Measurements from ENCODE around the gene HOXC6. TPM values are rescaled to one million over a fixed set of nuclear protein-coding genes. Genes with fewer than 3 reads are reported as not detected.

HOXC6 gene
- total RNA-seq, 1 donor from 2014 or later: 0.21 TPM

Small RNAs within 50 kb of the gene (microRNA-seq; reads per million reads assigned to microRNA genes)
- 22.0 reads per million, percentile 68 among the genes with 10 or more reads in this experiment for gene MIR196A2 (ENCODE audit: unreplicated experiment)
- gene MIR615 (ENCODE audit: unreplicated experiment): 11.6 reads per million, percentile 61 among the genes with 10 or more reads in this experiment

Other genes with a start within 250 kb of the HOXC6 start
- 0.38 TPM for gene HOXC13, start 89.6 kb upstream of the HOXC6 start, total RNA-seq (ENCODE audit: unreplicated experiment)
- gene HOXC12, start 73.5 kb upstream of the HOXC6 start, total RNA-seq (ENCODE audit: unreplicated experiment): 1.3 TPM
- gene HOXC11, start 55.3 kb upstream of the HOXC6 start, total RNA-seq (ENCODE audit: unreplicated experiment): 0.38 TPM
- gene HOTAIR, start 53.5 kb upstream of the HOXC6 start, total RNA-seq (ENCODE audit: unreplicated experiment): 1.4 TPM
- 1.9 TPM for gene HOXC10, start 43.3 kb upstream of the HOXC6 start, total RNA-seq (ENCODE audit: unreplicated experiment)
- 0.28 TPM for gene HOXC9, start 28.3 kb upstream of the HOXC6 start, total RNA-seq (ENCODE audit: unreplicated experiment)
- not detected for gene HOXC8, start 19.5 kb upstream of the HOXC6 start, total RNA-seq (ENCODE audit: unreplicated experiment)
- not detected for gene HOXC5, start 4.6 kb downstream of the HOXC6 start, total RNA-seq (ENCODE audit: unreplicated experiment)
- gene HOXC4, start 25.4 kb downstream of the HOXC6 start, total RNA-seq (ENCODE audit: unreplicated experiment): not detected
- gene SMUG1, start 160.5 kb downstream of the HOXC6 start, total RNA-seq (ENCODE audit: unreplicated experiment): 24.2 TPM

All from endothelial cell (in vitro differentiated cells).